SHP77 (cell line): ENCODE data around the gene KNDC1.

Experiments used
- DNase-seq, 2 experiments: peaks; one replicate each; lab custom pipeline; 2025; lab: John Stamatoyannopoulos, UW

The KNDC1 gene

GRCh38 chr10:133241501-133242205, 81.6 kb downstream of the KNDC1 start:
- no peak for DNase-seq

GRCh38 chr10:133242611-133243356, 82.8 kb downstream of the KNDC1 start:
- no peak for DNase-seq

GRCh38 chr10:133243593-133243992, 83.6 kb downstream of the KNDC1 start:
- no peak for DNase-seq

GRCh38 chr10:133245439-133246235, 85.6 kb downstream of the KNDC1 start:
- no peak for DNase-seq

GRCh38 chr10:133246236-133246626, 86.2 kb downstream of the KNDC1 start:
- no peak for DNase-seq

GRCh38 chr10:133247681-133248333, 87.8 kb downstream of the KNDC1 start:
- DNase-seq: no peak

- no peak for DNase-seq
These were observed 88.3 kb downstream of the KNDC1 start for GRCh38 chr10:133248334-133248715.

- no peak for DNase-seq
These were observed 89.2 kb downstream of the KNDC1 start for GRCh38 chr10:133249094-133249780.

GRCh38 chr10:133249975-133250754, 90.1 kb downstream of the KNDC1 start:
- no peak for DNase-seq

- DNase-seq: no peak
These were observed 91.6 kb downstream of the KNDC1 start for GRCh38 chr10:133251388-133252222.

GRCh38 chr10:133252223-133252552, 92.2 kb downstream of the KNDC1 start:
- no peak for DNase-seq

GRCh38 chr10:133253361-133253955, 93.4 kb downstream of the KNDC1 start:
- no peak for DNase-seq

- DNase-seq: no peak
These were observed 94.6 kb downstream of the KNDC1 start for GRCh38 chr10:133254421-133255120.

GRCh38 chr10:133255323-133255722, 95.3 kb downstream of the KNDC1 start:
- no peak for DNase-seq

- no peak for DNase-seq
These were observed 97.6 kb downstream of the KNDC1 start for GRCh38 chr10:133257489-133258065.

GRCh38 chr10:133258066-133258817, 98.2 kb downstream of the KNDC1 start:
- DNase-seq: no peak

GRCh38 chr10:133258818-133259601, 99.0 kb downstream of the KNDC1 start:
- peak; percentile 15 to 27 for DNase-seq
